Neural cell (in vitro differentiated cells): ENCODE results near the gene HEMK1. TPM values are rescaled to one million over a fixed set of nuclear protein-coding genes. Genes with fewer than 3 reads are reported as not detected.
A peak's percentile ranks its signal among the peaks of the same experiment; 100 is the strongest.

Experiments
- H2AFZ ChIP-seq: fragments of 200-600, 300-800 bp; sonication (generic), shearing (Covaris generic); 2 replicates; pipeline ENCODE4 v1.6.0; 2014; ENCODE audit warnings: low read depth, mild to moderate bottlenecking, antibody characterized with exemption, low read length, moderate library complexity
- H3F3A ChIP-seq: fragments of 200-600 bp; shearing (Covaris generic); 2 replicates; pipeline ENCODE4 v1.6.1; 2016; ENCODE audit warnings: mild to moderate bottlenecking, moderate library complexity, mixed read lengths, antibody characterized with exemption, low read length; ENCODE audit not compliant: insufficient read depth, poor library complexity, severe bottlenecking
- H3K27ac ChIP-seq: fragments of 200-600, 300-800 bp; sonication (generic), shearing (Covaris generic); 2 replicates; pipeline ENCODE4 v1.5.1; 2014; ENCODE audit warnings: mild to moderate bottlenecking, low read length, moderate library complexity
- H3K27me3 ChIP-seq: fragments of 300-800, 200-600 bp; sonication (generic), shearing (Covaris generic); 2 replicates; pipeline ENCODE4 v1.6.0; 2014; ENCODE audit warnings: mild to moderate bottlenecking, low read depth, low read length, moderate library complexity; ENCODE audit not compliant: insufficient read depth
- H3K36me3 ChIP-seq: fragments of 300-800, 200-600 bp; sonication (generic), shearing (Covaris generic); 2 replicates; pipeline ENCODE4 v1.5.1; 2014; ENCODE audit warnings: mild to moderate bottlenecking, antibody characterized with exemption, low read length, moderate library complexity; ENCODE audit not compliant: insufficient read depth
- H3K4me2 ChIP-seq: fragments of 300-800, 200-600 bp; sonication (generic), shearing (Covaris generic); 2 replicates; pipeline ENCODE4 v1.6.0; 2014; ENCODE audit warnings: mild to moderate bottlenecking, low read length
- H3K4me3 ChIP-seq: fragments of 300-800, 200-600 bp; sonication (generic), shearing (Covaris generic); 2 replicates; pipeline ENCODE4 v1.5.1; 2014; ENCODE audit warnings: mild to moderate bottlenecking, low read length, moderate library complexity
- H3K79me2 ChIP-seq: fragments of 200-600 bp; shearing (Covaris generic); replicated peaks from 2 replicates; pipeline ENCODE4 v1.6.0; 2014; ENCODE audit warnings: mild to moderate bottlenecking, low read length, moderate library complexity; ENCODE audit not compliant: insufficient read depth
- H3K9ac ChIP-seq: fragments of 300-800, 200-600 bp; sonication (generic), shearing (Covaris generic); 2 replicates; pipeline ENCODE4 v1.6.1; 2016; ENCODE audit warnings: mild to moderate bottlenecking, low read length, mixed read lengths
- H3K9me2 ChIP-seq: fragments of 200-600 bp; shearing (Covaris generic); 2 replicates; pipeline ENCODE4 v1.6.1; 2016; ENCODE audit warnings: mild to moderate bottlenecking, low read length, mixed read lengths; ENCODE audit not compliant: insufficient read depth
- H3K9me3 ChIP-seq: fragments of 200-600, 300-800 bp; sonication (generic), shearing (Covaris generic); 2 replicates; pipeline ENCODE4 v1.6.1; 2016; ENCODE audit warnings: mild to moderate bottlenecking, mixed run types, low read length, moderate library complexity, mixed read lengths
- H4K20me1 ChIP-seq: fragments of 200-600 bp; shearing (Covaris generic); 2 replicates; pipeline ENCODE4 v1.6.1; 2016; ENCODE audit warnings: mild to moderate bottlenecking, mixed run types; ENCODE audit not compliant: insufficient read depth
- CTCF ChIP-seq: fragments of 450-650 bp; IDR thresholded peaks from 2 replicates; pipeline ENCODE4 v1.5.1; 2014; ENCODE audit warnings: antibody characterized with exemption, mild to moderate bottlenecking, moderate library complexity; ENCODE audit not compliant: poor library complexity, severe bottlenecking
- EP300 ChIP-seq: fragments of 450-650 bp; conservative IDR thresholded peaks from 2 replicates; pipeline ENCODE4 v1.6.1; 2014; ENCODE audit warnings: antibody characterized with exemption, mild to moderate bottlenecking, moderate library complexity; ENCODE audit not compliant: poor library complexity, severe bottlenecking
- EZH2 ChIP-seq: fragments of 200-600, 300-800 bp; shearing (Covaris generic), sonication (generic); IDR thresholded peaks from 2 replicates; pipeline ENCODE4 v1.6.1; 2014; ENCODE audit warnings: antibody characterized with exemption, low read length, borderline replicate concordance, mild to moderate bottlenecking; ENCODE audit not compliant: insufficient read depth, poor library complexity, severe bottlenecking
- MXI1 ChIP-seq: fragments of 450-650 bp; conservative IDR thresholded peaks from 2 replicates; pipeline ENCODE4 v1.6.1; 2014; ENCODE audit warnings: antibody characterized with exemption, mild to moderate bottlenecking; ENCODE audit not compliant: poor library complexity, severe bottlenecking
- POLR2AphosphoS5 ChIP-seq: IDR thresholded peaks from 2 replicates; pipeline ENCODE4 v1.6.1; 2012
- RAD21 ChIP-seq: fragments of 450-650 bp; conservative IDR thresholded peaks from 2 replicates; pipeline ENCODE4 v1.6.1; 2014; ENCODE audit warnings: antibody characterized with exemption, mild to moderate bottlenecking, moderate library complexity
- REST ChIP-seq: IDR thresholded peaks from 2 replicates; pipeline ENCODE4 v1.6.1; 2012; ENCODE audit warnings: borderline replicate concordance
- SMC3 ChIP-seq: fragments of 450-650 bp; conservative IDR thresholded peaks from 2 replicates; pipeline ENCODE4 v1.6.1; 2014; ENCODE audit warnings: antibody characterized with exemption, mild to moderate bottlenecking, moderate library complexity; ENCODE audit not compliant: poor library complexity
- TAF1 ChIP-seq: IDR thresholded peaks from 2 replicates; pipeline ENCODE4 v1.6.1; 2012; ENCODE audit warnings: low read depth
- polyA plus RNA-seq: library from polyadenylated mRNA; depleted of rRNA; stranded (reverse); fragments of >200 nt; gene quantifications from 2 replicates; pipeline ENCODE4 v1.2.3, GENCODE V29; 2014

The HEMK1 gene
- polyA plus RNA-seq, 1 donor from 2014 or later = 24.4 TPM

- no peak overlapping the region for H2AFZ ChIP-seq
- H3K79me2 ChIP-seq = no peaks in the 10 kb centered on the region
- no peak overlapping the region for H3K4me2 ChIP-seq
- no peaks in the 10 kb centered on the region for H3K9me3 ChIP-seq
- H3K9me2 ChIP-seq = no peaks in the 10 kb centered on the region
- no peaks in the 10 kb centered on the region for H4K20me1 ChIP-seq
- TF ChIP-seq EP300 = peak; percentile 19
- TF ChIP-seq CTCF = peak; percentile 95
- no peak for TF ChIP-seq TAF1
- TF ChIP-seq EZH2 = no peak
- peak; percentile 97 for TF ChIP-seq RAD21
- no peak for TF ChIP-seq POLR2AphosphoS5
- TF ChIP-seq REST = no peak
- peak; percentile 99 for TF ChIP-seq SMC3
- TF ChIP-seq MXI1 = peak; percentile 25
- no peaks in the 10 kb centered on the region for H3F3A ChIP-seq
- no peak overlapping the region for H3K4me3 ChIP-seq
- H3K9ac ChIP-seq = no peak overlapping the region
- no peaks in the 10 kb centered on the region for H3K36me3 ChIP-seq
- no peaks in the 10 kb centered on the region for H3K27me3 ChIP-seq
- no peak overlapping the region for H3K27ac ChIP-seq
These were observed 26.9 kb upstream of the HEMK1 start for GRCh38 chr3:50542177-50543034.

- TF ChIP-seq SMC3 (no peak), RAD21 (no peak), CTCF (no peak), POLR2AphosphoS5 (no peak), MXI1 (no peak), REST (no peak), TAF1 (no peak), EZH2 (no peak), EP300 (no peak)
- no peaks in the 10 kb centered on the region for H3K9me2 ChIP-seq
- no peaks in the 10 kb centered on the region for H3K27me3 ChIP-seq
- H3K36me3 ChIP-seq = no peaks in the 10 kb centered on the region
- H3K4me2 ChIP-seq = no peak overlapping the region
- no peak overlapping the region for H3K27ac ChIP-seq
- H3K9me3 ChIP-seq = no peaks in the 10 kb centered on the region
- no peaks in the 10 kb centered on the region for H4K20me1 ChIP-seq
- no peaks in the 10 kb centered on the region for H3F3A ChIP-seq
- H3K9ac ChIP-seq = no peak overlapping the region
- H2AFZ ChIP-seq = no peak overlapping the region
- no peak overlapping the region for H3K4me3 ChIP-seq
- no peaks in the 10 kb centered on the region for H3K79me2 ChIP-seq
These were observed 23.5 kb upstream of the HEMK1 start for GRCh38 chr3:50545781-50546180.
